NOMO-1 treated with DMSO at 0.1 percent for 48 hours (cell line): ENCODE results near the gene TTLL5.
"Not testable (repeated sequence)": the region's sequence is repeated elsewhere in the genome, so short reads cannot be mapped to it uniquely, and the experiment has no call there.

Experiments
- DNase-seq: peaks from one replicate; lab custom pipeline; 2025; ENCODE audit not compliant: unreplicated experiment; lab: John Stamatoyannopoulos, UW

TTLL5 gene

GRCh38 chr14:75648066-75648838, 12.8 kb upstream of the TTLL5 start:
- DNase-seq, result no peak

GRCh38 chr14:75649337-75649736, 11.7 kb upstream of the TTLL5 start:
- no peak for DNase-seq

GRCh38 chr14:75649773-75650172, 11.3 kb upstream of the TTLL5 start:
- DNase-seq, result no peak

GRCh38 chr14:75650253-75651058, 10.6 kb upstream of the TTLL5 start:
- no peak for DNase-seq

GRCh38 chr14:75653563-75653962, 7.5 kb upstream of the TTLL5 start:
- no peak for DNase-seq

GRCh38 chr14:75654127-75654732, 6.8 kb upstream of the TTLL5 start:
- DNase-seq, result peak; percentile 60

GRCh38 chr14:75655235-75655634, 5.8 kb upstream of the TTLL5 start:
- DNase-seq, result no peak

- no peak for DNase-seq
These were observed 3.7 kb upstream of the TTLL5 start for GRCh38 chr14:75657331-75657730.

- no peak for DNase-seq
These were observed 2.1 kb upstream of the TTLL5 start for GRCh38 chr14:75658957-75659356.

- DNase-seq, result peak; percentile 23
These were observed 812 bp upstream of the TTLL5 start for GRCh38 chr14:75660238-75660629.

- DNase-seq, result no peak
These were observed 411 bp downstream of the TTLL5 start for GRCh38 chr14:75661499-75661814.

GRCh38 chr14:75662966-75663365, 1.9 kb downstream of the TTLL5 start:
- no peak for DNase-seq

- no peak for DNase-seq
These were observed 6.2 kb downstream of the TTLL5 start for GRCh38 chr14:75667099-75667765.

- no peak for DNase-seq
These were observed 11.7 kb downstream of the TTLL5 start for GRCh38 chr14:75672605-75673192.

- no peak for DNase-seq
These were observed 12.4 kb downstream of the TTLL5 start for GRCh38 chr14:75673345-75674035.

- no peak for DNase-seq
These were observed 14.4 kb downstream of the TTLL5 start for GRCh38 chr14:75675265-75675960.

GRCh38 chr14:75685910-75686309, 24.9 kb downstream of the TTLL5 start:
- DNase-seq, result no peak

GRCh38 chr14:75689012-75689411, 28.0 kb downstream of the TTLL5 start:
- no peak for DNase-seq

GRCh38 chr14:75690010-75690409, 29.0 kb downstream of the TTLL5 start:
- no peak for DNase-seq

- not testable (repeated sequence) for DNase-seq
These were observed 34.0 kb downstream of the TTLL5 start for GRCh38 chr14:75695025-75695424.
